ENCODE data around the gene CIB4.

Gene CIB4

DNA sequence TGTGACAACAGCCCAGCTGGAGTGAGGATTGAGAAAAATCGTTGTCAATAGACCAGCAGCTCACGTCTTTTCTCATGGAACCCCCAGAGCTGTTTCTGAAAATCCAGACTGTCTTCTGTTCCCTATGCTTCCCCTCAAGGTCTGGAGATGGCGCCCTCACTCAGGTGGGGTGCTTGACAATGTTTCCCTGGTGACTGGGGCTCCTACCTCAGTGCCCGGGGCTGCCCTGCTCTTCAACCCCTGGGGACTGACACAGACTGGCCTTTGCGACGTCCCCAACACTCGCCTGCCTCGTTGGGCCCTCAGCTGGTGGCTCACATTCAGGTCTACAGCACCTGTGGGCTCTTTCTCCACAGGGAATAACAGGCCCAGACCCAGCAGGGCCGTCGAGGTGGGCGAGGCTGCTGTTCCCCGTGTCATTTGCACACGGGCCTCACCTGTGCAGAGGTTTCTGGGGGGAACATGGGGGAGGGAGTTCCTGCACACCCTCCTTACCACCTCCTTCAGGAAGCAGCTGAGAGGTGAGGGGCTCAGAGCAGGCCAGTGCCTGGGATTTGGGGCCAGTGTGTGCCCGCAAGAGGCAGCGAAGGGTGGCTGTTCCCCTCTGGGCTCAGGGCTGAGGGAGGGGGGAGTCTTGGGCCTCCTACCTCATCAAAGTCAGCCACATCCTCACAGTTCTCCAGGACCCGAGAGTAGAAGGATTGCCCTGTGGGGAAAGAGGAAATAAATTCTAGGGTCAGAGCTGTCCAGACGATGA lies 103.9 kb downstream of the CIB4 start:
- Histone ChIP-seq H3K9ac (ENCODE audit: low read depth, low read length) (no peak overlapping the region), H4K20me1 (ENCODE audit: insufficient read depth, low read length) (no peaks in the 10 kb centered on the region; the same call in 1 of the 2 replicates), H3K27ac (ENCODE audit: low read length) (no peak overlapping the region), H3K36me3 (ENCODE audit: insufficient read depth, low read length) (no peaks in the 10 kb centered on the region), H3K4me2 (ENCODE audit: insufficient read depth, low read length) (no peak overlapping the region), H3K4me1 (ENCODE audit: insufficient read depth, low read length) (no peaks in the 10 kb centered on the region), H3K9me3 (ENCODE audit: insufficient read depth, low read length, severe bottlenecking) (no peaks in the 10 kb centered on the region), H2AFZ (ENCODE audit: low read depth, low read length) (no peak overlapping the region), H3K4me3 (ENCODE audit: low read depth in 1 of 2, low read length in 2 of 2) (no peak overlapping the region), H3K27me3 (ENCODE audit: insufficient read depth, low read length, poor library complexity) (peaks cover 6% of the 10 kb centered on the region), H3K79me2 (ENCODE audit: insufficient read depth, low read length) (no peaks in the 10 kb centered on the region)
- TF ChIP-seq, protein P1, sequence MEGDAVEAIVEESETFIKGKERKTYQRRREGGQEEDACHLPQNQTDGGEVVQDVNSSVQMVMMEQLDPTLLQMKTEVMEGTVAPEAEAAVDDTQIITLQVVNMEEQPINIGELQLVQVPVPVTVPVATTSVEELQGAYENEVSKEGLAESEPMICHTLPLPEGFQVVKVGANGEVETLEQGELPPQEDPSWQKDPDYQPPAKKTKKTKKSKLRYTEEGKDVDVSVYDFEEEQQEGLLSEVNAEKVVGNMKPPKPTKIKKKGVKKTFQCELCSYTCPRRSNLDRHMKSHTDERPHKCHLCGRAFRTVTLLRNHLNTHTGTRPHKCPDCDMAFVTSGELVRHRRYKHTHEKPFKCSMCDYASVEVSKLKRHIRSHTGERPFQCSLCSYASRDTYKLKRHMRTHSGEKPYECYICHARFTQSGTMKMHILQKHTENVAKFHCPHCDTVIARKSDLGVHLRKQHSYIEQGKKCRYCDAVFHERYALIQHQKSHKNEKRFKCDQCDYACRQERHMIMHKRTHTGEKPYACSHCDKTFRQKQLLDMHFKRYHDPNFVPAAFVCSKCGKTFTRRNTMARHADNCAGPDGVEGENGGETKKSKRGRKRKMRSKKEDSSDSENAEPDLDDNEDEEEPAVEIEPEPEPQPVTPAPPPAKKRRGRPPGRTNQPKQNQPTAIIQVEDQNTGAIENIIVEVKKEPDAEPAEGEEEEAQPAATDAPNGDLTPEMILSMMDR (IDR thresholded peaks at IDR 0.05; ENCODE audit: borderline replicate concordance, extremely low read depth, low read length, poor library complexity, severe bottlenecking): no peak
- no peak for TF ChIP-seq EZH2 (IDR thresholded peaks at IDR 0.05; ENCODE audit: borderline replicate concordance, low read depth, low read length, severe bottlenecking)
- DNase-seq: no peak
- no peak for ATAC-seq (ENCODE audit: insufficient read depth, low read depth)

DNA sequence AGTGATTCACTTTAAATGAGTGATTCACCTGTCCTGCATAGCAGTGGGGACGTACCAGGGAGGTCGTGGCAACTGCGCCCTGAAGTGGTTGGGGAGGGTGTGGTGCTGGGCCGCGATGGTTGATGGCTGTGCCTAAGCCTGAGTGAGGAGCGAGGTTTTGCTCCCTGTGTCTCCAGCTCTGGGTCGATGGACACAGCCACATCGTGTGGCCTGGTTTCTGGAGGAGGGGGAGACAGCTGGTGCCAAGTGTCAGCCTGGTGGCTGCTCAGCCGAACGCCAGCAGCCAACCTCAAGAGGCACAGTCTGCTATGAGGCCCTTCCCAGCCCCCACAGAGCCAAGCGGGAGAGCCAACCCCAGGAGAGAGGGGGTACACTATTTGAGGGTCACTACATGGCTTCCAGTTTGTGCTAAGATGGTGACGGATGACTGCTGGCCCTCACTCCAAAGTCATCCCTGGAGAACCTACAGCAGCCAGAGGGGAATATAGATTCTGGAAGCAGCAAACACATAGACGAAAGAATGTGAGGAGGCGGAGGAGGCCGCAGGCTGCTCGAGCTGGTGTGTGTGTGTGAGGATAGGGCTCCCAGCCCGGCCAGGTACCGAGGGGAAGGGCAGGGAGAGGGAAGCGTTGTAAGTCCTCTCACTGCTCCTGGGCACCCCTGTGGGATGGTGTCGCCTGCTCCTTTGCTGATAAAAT lies 104.6 kb downstream of the CIB4 start:
- H3K79me2 ChIP-seq (ENCODE audit: insufficient read depth, low read length): no peaks in the 10 kb centered on the region
- H3K9me3 ChIP-seq (ENCODE audit: insufficient read depth, low read length, severe bottlenecking): no peaks in the 10 kb centered on the region
- H3K4me2 ChIP-seq (ENCODE audit: insufficient read depth, low read length): no peak overlapping the region
- no peaks in the 10 kb centered on the region for H3K4me1 ChIP-seq (ENCODE audit: insufficient read depth, low read length)
- H3K36me3 ChIP-seq (ENCODE audit: insufficient read depth, low read length): no peaks in the 10 kb centered on the region
- no peaks in the 10 kb centered on the region; the same call in 1 of the 2 replicates for H4K20me1 ChIP-seq (ENCODE audit: insufficient read depth, low read length)
- H3K9ac ChIP-seq (ENCODE audit: low read depth, low read length): no peak overlapping the region
- no peak overlapping the region for H2AFZ ChIP-seq (ENCODE audit: low read depth, low read length)
- peaks cover 6% of the 10 kb centered on the region for H3K27me3 ChIP-seq (ENCODE audit: insufficient read depth, low read length, poor library complexity)
- ATAC-seq (ENCODE audit: insufficient read depth, low read depth) (no peak), DNase-seq (no peak)
- TF ChIP-seq, protein P1 (IDR thresholded peaks at IDR 0.05; ENCODE audit: borderline replicate concordance, extremely low read depth, low read length, poor library complexity, severe bottlenecking): no peak
- no peak for TF ChIP-seq EZH2 (IDR thresholded peaks at IDR 0.05; ENCODE audit: borderline replicate concordance, low read depth, low read length, severe bottlenecking)
- no peak overlapping the region for H3K4me3 ChIP-seq (ENCODE audit: low read depth in 1 of 2, low read length in 2 of 2)
- no peak overlapping the region for H3K27ac ChIP-seq (ENCODE audit: low read length)

DNA sequence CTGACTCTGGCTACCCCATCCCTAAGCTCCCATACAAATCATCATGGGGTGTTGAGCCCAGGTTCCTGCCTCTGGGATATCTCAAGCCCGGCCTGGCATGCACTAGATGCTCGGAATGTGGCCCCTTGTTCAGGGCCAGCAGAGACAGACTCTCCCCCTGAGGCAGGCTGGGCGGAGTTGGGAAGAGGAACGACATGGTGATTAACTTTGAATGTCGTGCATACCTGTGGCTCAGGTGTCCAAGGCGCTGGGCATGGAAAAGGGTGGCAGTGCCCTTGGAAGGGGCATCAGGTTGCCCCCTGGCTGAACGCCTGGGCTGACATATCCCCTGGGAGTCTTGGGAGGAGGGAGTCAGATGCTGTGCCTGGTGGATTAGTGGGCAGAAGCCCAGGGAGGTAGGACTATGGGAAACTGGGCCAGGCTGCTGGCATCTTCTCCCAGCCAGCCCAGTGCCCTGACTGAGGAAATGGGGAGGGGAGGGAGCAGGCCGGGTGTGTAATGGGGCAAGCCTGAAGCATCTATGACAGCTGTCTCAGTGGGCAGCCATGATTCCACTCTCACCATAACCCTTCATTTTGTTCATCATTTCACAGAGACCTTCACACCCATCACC lies 105.4 kb downstream of the CIB4 start:
- TF ChIP-seq EZH2 (IDR thresholded peaks at IDR 0.05; ENCODE audit: borderline replicate concordance, low read depth, low read length, severe bottlenecking): no peak
- TF ChIP-seq, protein P1 (IDR thresholded peaks at IDR 0.05; ENCODE audit: borderline replicate concordance, extremely low read depth, low read length, poor library complexity, severe bottlenecking): no peak
- Histone ChIP-seq H3K9me3 (ENCODE audit: insufficient read depth, low read length, severe bottlenecking) (no peaks in the 10 kb centered on the region), H3K27ac (ENCODE audit: low read length) (no peak overlapping the region), H3K9ac (ENCODE audit: low read depth, low read length) (no peak overlapping the region), H4K20me1 (ENCODE audit: insufficient read depth, low read length) (no peaks in the 10 kb centered on the region; the same call in 1 of the 2 replicates), H2AFZ (ENCODE audit: low read depth, low read length) (no peak overlapping the region), H3K4me1 (ENCODE audit: insufficient read depth, low read length) (no peaks in the 10 kb centered on the region), H3K36me3 (ENCODE audit: insufficient read depth, low read length) (no peaks in the 10 kb centered on the region), H3K79me2 (ENCODE audit: insufficient read depth, low read length) (no peaks in the 10 kb centered on the region), H3K27me3 (ENCODE audit: insufficient read depth, low read length, poor library complexity) (peaks cover 6% of the 10 kb centered on the region), H3K4me3 (ENCODE audit: low read depth in 1 of 2, low read length in 2 of 2) (no peak overlapping the region), H3K4me2 (ENCODE audit: insufficient read depth, low read length) (no peak overlapping the region)
- ATAC-seq (ENCODE audit: insufficient read depth, low read depth): no peak
- no peak for DNase-seq

Measured in DND-41 (cell line).